ENCODE measurements around the gene MUL1.

MUL1 gene

GRCh38 chr1:20474996-20475395 is 33.0 kb downstream of the MUL1 start:
- Histone ChIP-seq H3K79me2 (ENCODE audit: insufficient read depth, low read length) (no peaks in the 10 kb centered on the region), H3K9me2 (replicated peaks; ENCODE audit: insufficient read depth, low read length) (no peaks in the 10 kb centered on the region), H3K4me2 (ENCODE audit: low read depth, low read length, poor library complexity, severe bottlenecking) (no peak overlapping the region), H3K4me3 (ENCODE audit: insufficient read depth, low read length, poor library complexity, severe bottlenecking) (no peak overlapping the region), H3K27me3 (ENCODE audit: low read length) (no peaks in the 10 kb centered on the region), H3K9me3 (ENCODE audit: insufficient read depth, low read length) (no peaks in the 10 kb centered on the region), H4K20me1 (ENCODE audit: low read depth, low read length) (no peaks in the 10 kb centered on the region), H3F3A (ENCODE audit: insufficient read depth) (no peaks in the 10 kb centered on the region), H3K9ac (ENCODE audit: low read length) (no peak overlapping the region), H3K36me3 (ENCODE audit: low read length) (no peaks in the 10 kb centered on the region), H2AFZ (ENCODE audit: low read depth, low read length, severe bottlenecking) (no peak overlapping the region), H3K27ac (ENCODE audit: low read depth, low read length) (no peak overlapping the region)
- no peak for TF ChIP-seq EZH2phosphoT487 (conservative IDR thresholded peaks at IDR 0.05; ENCODE audit: low read length)
- TF ChIP-seq, protein P1, sequence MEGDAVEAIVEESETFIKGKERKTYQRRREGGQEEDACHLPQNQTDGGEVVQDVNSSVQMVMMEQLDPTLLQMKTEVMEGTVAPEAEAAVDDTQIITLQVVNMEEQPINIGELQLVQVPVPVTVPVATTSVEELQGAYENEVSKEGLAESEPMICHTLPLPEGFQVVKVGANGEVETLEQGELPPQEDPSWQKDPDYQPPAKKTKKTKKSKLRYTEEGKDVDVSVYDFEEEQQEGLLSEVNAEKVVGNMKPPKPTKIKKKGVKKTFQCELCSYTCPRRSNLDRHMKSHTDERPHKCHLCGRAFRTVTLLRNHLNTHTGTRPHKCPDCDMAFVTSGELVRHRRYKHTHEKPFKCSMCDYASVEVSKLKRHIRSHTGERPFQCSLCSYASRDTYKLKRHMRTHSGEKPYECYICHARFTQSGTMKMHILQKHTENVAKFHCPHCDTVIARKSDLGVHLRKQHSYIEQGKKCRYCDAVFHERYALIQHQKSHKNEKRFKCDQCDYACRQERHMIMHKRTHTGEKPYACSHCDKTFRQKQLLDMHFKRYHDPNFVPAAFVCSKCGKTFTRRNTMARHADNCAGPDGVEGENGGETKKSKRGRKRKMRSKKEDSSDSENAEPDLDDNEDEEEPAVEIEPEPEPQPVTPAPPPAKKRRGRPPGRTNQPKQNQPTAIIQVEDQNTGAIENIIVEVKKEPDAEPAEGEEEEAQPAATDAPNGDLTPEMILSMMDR (IDR thresholded peaks at IDR 0.05; ENCODE audit: insufficient read depth, low read length, poor library complexity, severe bottlenecking): no peak

DNA sequence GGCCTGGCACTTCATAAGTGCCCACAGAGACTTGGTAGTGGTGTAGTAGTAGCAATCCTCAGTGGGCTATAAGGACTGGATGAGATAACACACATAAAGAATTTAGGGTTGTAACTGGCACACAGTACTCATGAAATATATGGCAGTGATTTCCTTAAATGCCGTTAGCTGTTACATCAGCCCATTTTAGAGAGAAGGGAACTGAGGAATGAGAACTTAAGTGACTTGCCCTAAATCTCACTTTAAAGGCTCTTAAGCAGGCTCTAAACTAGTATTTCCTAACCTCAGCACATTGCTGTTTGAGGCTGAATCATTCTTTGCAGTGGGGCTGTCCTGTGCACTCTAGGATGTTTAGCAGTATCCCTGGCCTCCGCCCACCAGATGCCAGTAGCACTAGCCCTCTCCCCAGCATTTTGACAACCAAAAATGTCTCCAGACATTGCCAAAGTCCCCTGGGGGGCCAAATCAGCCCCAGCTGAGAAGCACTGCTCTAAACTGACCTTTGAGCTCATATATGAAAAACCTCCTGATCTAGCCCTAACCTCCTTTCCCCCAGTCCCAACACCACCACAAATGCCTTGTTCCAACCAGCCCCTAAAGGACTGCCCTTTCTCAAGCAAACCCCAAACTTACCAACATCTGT is 33.5 kb downstream of the MUL1 start:
- Histone ChIP-seq H3K4me2 (ENCODE audit: low read depth, low read length, poor library complexity, severe bottlenecking) (no peak overlapping the region), H3K9me3 (ENCODE audit: insufficient read depth, low read length) (no peaks in the 10 kb centered on the region), H3K9me2 (replicated peaks; ENCODE audit: insufficient read depth, low read length) (no peaks in the 10 kb centered on the region), H2AFZ (ENCODE audit: low read depth, low read length, severe bottlenecking) (no peak overlapping the region), H3K9ac (ENCODE audit: low read length) (no peak overlapping the region), H4K20me1 (ENCODE audit: low read depth, low read length) (no peaks in the 10 kb centered on the region), H3K79me2 (ENCODE audit: insufficient read depth, low read length) (no peaks in the 10 kb centered on the region), H3K4me3 (ENCODE audit: insufficient read depth, low read length, poor library complexity, severe bottlenecking) (no peak overlapping the region), H3K36me3 (ENCODE audit: low read length) (no peaks in the 10 kb centered on the region), H3K27ac (ENCODE audit: low read depth, low read length) (no peak overlapping the region), H3K27me3 (ENCODE audit: low read length) (no peaks in the 10 kb centered on the region), H3F3A (ENCODE audit: insufficient read depth) (no peaks in the 10 kb centered on the region)
- TF ChIP-seq, protein P1 (IDR thresholded peaks at IDR 0.05; ENCODE audit: insufficient read depth, low read length, poor library complexity, severe bottlenecking): no peak
- TF ChIP-seq EZH2phosphoT487 (conservative IDR thresholded peaks at IDR 0.05; ENCODE audit: low read length): no peak

- Histone ChIP-seq H3K4me2 (ENCODE audit: low read depth, low read length, poor library complexity, severe bottlenecking) (no peak overlapping the region), H3K27me3 (ENCODE audit: low read length) (no peaks in the 10 kb centered on the region)
These were observed 34.1 kb downstream of the MUL1 start for GRCh38 chr1:20473894-20474293.

More at GRCh38 chr1:20473894-20474293, 34.1 kb downstream of the MUL1 start:
- TF ChIP-seq, protein P1 (IDR thresholded peaks at IDR 0.05; ENCODE audit: insufficient read depth, low read length, poor library complexity, severe bottlenecking): no peak
- no peak for TF ChIP-seq EZH2phosphoT487 (conservative IDR thresholded peaks at IDR 0.05; ENCODE audit: low read length)
- Histone ChIP-seq H3F3A (ENCODE audit: insufficient read depth) (no peaks in the 10 kb centered on the region), H3K79me2 (ENCODE audit: insufficient read depth, low read length) (no peaks in the 10 kb centered on the region), H3K9me2 (replicated peaks; ENCODE audit: insufficient read depth, low read length) (no peaks in the 10 kb centered on the region), H3K27ac (ENCODE audit: low read depth, low read length) (no peak overlapping the region), H3K4me3 (ENCODE audit: insufficient read depth, low read length, poor library complexity, severe bottlenecking) (no peak overlapping the region), H3K9ac (ENCODE audit: low read length) (no peak overlapping the region), H4K20me1 (ENCODE audit: low read depth, low read length) (no peaks in the 10 kb centered on the region), H2AFZ (ENCODE audit: low read depth, low read length, severe bottlenecking) (no peak overlapping the region), H3K9me3 (ENCODE audit: insufficient read depth, low read length) (no peaks in the 10 kb centered on the region), H3K36me3 (ENCODE audit: low read length) (no peaks in the 10 kb centered on the region)
